Mesenchymal stem cell (in vitro differentiated cells and primary cell): ENCODE data around the gene SYNJ2.

Experiments
- DNase-seq: peaks from one replicate; pipeline ENCODE4 v3.0.0-alpha.2; 2013
- H2AFZ ChIP-seq: one replicate; pipeline ENCODE4 v1.6.1; 2013; ENCODE audit warnings: low read depth, mild to moderate bottlenecking, control low read depth, inconsistent platforms, low read length, moderate library complexity
- H2AK5ac ChIP-seq: 2 replicates; pipeline ENCODE4 v1.6.1; 2013; ENCODE audit warnings: low read length, moderate library complexity, mild to moderate bottlenecking, inconsistent platforms; ENCODE audit not compliant: severe bottlenecking
- H2BK120ac ChIP-seq: one replicate; pipeline ENCODE4 v1.6.1; 2013; ENCODE audit warnings: low read depth, mild to moderate bottlenecking, inconsistent platforms, low read length, moderate library complexity
- H2BK12ac ChIP-seq, 2 experiments: one replicate each; pipeline ENCODE4 v1.6.1; 2013; ENCODE audit warnings: inconsistent platforms in 2 of 2, low read length in 2 of 2, mild to moderate bottlenecking in 2 of 2, moderate library complexity in 2 of 2, control low read depth in 1 of 2
- H2BK15ac ChIP-seq: one replicate; pipeline ENCODE4 v1.6.1; 2013; ENCODE audit warnings: mild to moderate bottlenecking, low read depth, inconsistent platforms; ENCODE audit not compliant: poor library complexity, severe bottlenecking
- H2BK5ac ChIP-seq: 2 replicates; pipeline ENCODE4 v1.6.1; 2013; ENCODE audit warnings: low read depth, mild to moderate bottlenecking, low read length, control low read depth, inconsistent platforms; ENCODE audit not compliant: poor library complexity, severe bottlenecking
- H3K14ac ChIP-seq, 2 experiments: one replicate each; pipeline ENCODE4 v1.6.1; 2013; ENCODE audit warnings: inconsistent platforms in 2 of 2, low read length in 2 of 2, control low read depth in 1 of 2, mild to moderate bottlenecking in 1 of 2, moderate library complexity in 1 of 2
- H3K18ac ChIP-seq, 2 experiments: one replicate each; pipeline ENCODE4 v1.6.1; 2013; ENCODE audit warnings: inconsistent platforms in 2 of 2, low read length in 2 of 2, control low read depth in 1 of 2, low read depth in 1 of 2, mild to moderate bottlenecking in 1 of 2
- H3K23ac ChIP-seq, 2 experiments: one replicate each; pipeline ENCODE4 v1.6.1; 2013; ENCODE audit warnings: inconsistent platforms in 2 of 2, low read length in 2 of 2, mild to moderate bottlenecking in 2 of 2, moderate library complexity in 2 of 2, control low read depth in 1 of 2
- H3K27ac ChIP-seq: 2 replicates; pipeline ENCODE4 v1.5.1; 2013; ENCODE audit warnings: mild to moderate bottlenecking, moderate library complexity, low read length, control low read depth, inconsistent platforms; ENCODE audit not compliant: poor library complexity, severe bottlenecking
- H3K27me3 ChIP-seq, 2 experiments: 2 replicates each; pipeline versions ENCODE4 v1.6.1 to v1.7.0; 2013; ENCODE audit warnings: low read length in 2 of 2, mild to moderate bottlenecking in 2 of 2, moderate library complexity in 2 of 2, control low read depth in 1 of 2, inconsistent platforms in 1 of 2; ENCODE audit not compliant: control insufficient read depth in 1 of 2, insufficient read depth in 1 of 2
- H3K36me3 ChIP-seq, 2 experiments: 2 replicates each; pipeline versions ENCODE4 v1.6.1 to v1.7.0; 2013; ENCODE audit warnings: low read length in 2 of 2, control low read depth in 1 of 2, inconsistent platforms in 1 of 2, low read depth in 1 of 2, mild to moderate bottlenecking in 1 of 2; ENCODE audit not compliant: insufficient read depth in 2 of 2, control insufficient read depth in 1 of 2
- H3K4ac ChIP-seq, 2 experiments: one replicate each; pipeline ENCODE4 v1.6.1; 2013; ENCODE audit warnings: inconsistent platforms in 2 of 2, low read length in 2 of 2, mild to moderate bottlenecking in 2 of 2, moderate library complexity in 2 of 2, control low read depth in 1 of 2, low read depth in 1 of 2
- H3K4me1 ChIP-seq: 2 replicates; pipeline ENCODE4 v1.6.1; 2013; ENCODE audit warnings: low read depth, low read length, control low read depth; ENCODE audit not compliant: control insufficient read depth, insufficient read depth
- H3K4me2 ChIP-seq: 2 replicates; pipeline ENCODE4 v1.6.1; 2013; ENCODE audit warnings: low read length, mild to moderate bottlenecking, inconsistent platforms; ENCODE audit not compliant: poor library complexity, severe bottlenecking
- H3K4me3 ChIP-seq, 2 experiments: 2 replicates each; pipeline versions ENCODE4 v1.5.1 to v1.7.0; 2013; ENCODE audit warnings: low read length in 2 of 2, mild to moderate bottlenecking in 2 of 2, control low read depth in 1 of 2, low read depth in 1 of 2; ENCODE audit not compliant: insufficient read depth in 1 of 2
- H3K79me1 ChIP-seq: replicated peaks from 2 replicates; pipeline ENCODE4 v1.6.1; 2013; ENCODE audit warnings: mild to moderate bottlenecking, control low read depth, low read length, inconsistent platforms; ENCODE audit not compliant: poor library complexity, severe bottlenecking
- H3K9ac ChIP-seq: 2 replicates; pipeline ENCODE4 v1.7.0; 2013; ENCODE audit warnings: mild to moderate bottlenecking, low read length, moderate library complexity
- H3K9me3 ChIP-seq: 2 replicates; pipeline ENCODE4 v1.7.0; 2013; ENCODE audit warnings: mild to moderate bottlenecking, low read length; ENCODE audit not compliant: control insufficient read depth
- H4K8ac ChIP-seq: one replicate; pipeline ENCODE4 v1.6.1; 2013; ENCODE audit warnings: inconsistent platforms, mild to moderate bottlenecking, low read length, moderate library complexity
- H4K91ac ChIP-seq: one replicate; pipeline ENCODE4 v1.6.1; 2013; ENCODE audit warnings: mild to moderate bottlenecking, low read length, inconsistent platforms
- WGBS: methylation state at CpG from one replicate; pipeline ENCODE4 v1.1.7; 2013; ENCODE audit warnings: mixed read lengths; 5-methylcytosine and 5-hydroxymethylcytosine counted together

The SYNJ2 gene

GRCh38 chr6:158053377-158054313 is 72.0 kb downstream of the SYNJ2 start:
- no peak for DNase-seq
- Histone ChIP-seq H2AFZ (no peak overlapping the region), H4K91ac (peak overlapping the region; percentile 7), H2BK5ac (no peak overlapping the region), H2BK120ac (no peak overlapping the region), H3K4me2 (no peak overlapping the region), H3K79me1 (peaks cover 38% of the 10 kb centered on the region), H3K14ac (no peak overlapping the region), H3K4me3 (no peak overlapping the region), H3K27me3 (no peaks in the 10 kb centered on the region), H2BK15ac (no peak overlapping the region), H4K8ac (no peak overlapping the region), H3K18ac (no peak overlapping the region), H3K4ac (no peak overlapping the region), H3K27ac (no peak overlapping the region), H3K9ac (no peak overlapping the region), H2BK12ac (no peak overlapping the region), H3K9me3 (no peaks in the 10 kb centered on the region), H3K36me3 (peaks cover 55 to 58% of the 10 kb centered on the region in 2 experiments), H3K23ac (no peak overlapping the region), H2AK5ac (no peak overlapping the region), H3K4me1 (peaks cover 18% of the 10 kb centered on the region)
- 47% methylated on average over 2 of the region's 2 CpGs for WGBS

GRCh38 chr6:158056355-158056754 is 74.7 kb downstream of the SYNJ2 start:
- no peak overlapping the region for H2BK120ac ChIP-seq
- H3K79me1 ChIP-seq: peaks cover 30% of the 10 kb centered on the region
- no peak overlapping the region for H3K14ac ChIP-seq
- H2BK15ac ChIP-seq: no peak overlapping the region
- no peak overlapping the region for H2BK5ac ChIP-seq
- no peak overlapping the region for H3K4ac ChIP-seq
- H2AK5ac ChIP-seq: no peak overlapping the region
- H3K4me2 ChIP-seq: no peak overlapping the region
- peak overlapping the region in 1 of 2 experiments; percentile 60 for H3K23ac ChIP-seq
- DNase-seq: no peak
- H3K27me3 ChIP-seq: no peaks in the 10 kb centered on the region
- peak overlapping the region in 1 of 2 experiments; percentile 54 for H3K4me3 ChIP-seq
- peak overlapping the region in 1 of 2 experiments; percentile 58 for H3K18ac ChIP-seq
- H3K4me1 ChIP-seq: peaks cover 32% of the 10 kb centered on the region
- no peaks in the 10 kb centered on the region for H3K9me3 ChIP-seq
- peak overlapping the region; percentile 20 for H4K8ac ChIP-seq
- peak overlapping the region; percentile 89 for H3K9ac ChIP-seq
- no peak overlapping the region for H3K27ac ChIP-seq
- H2BK12ac ChIP-seq: no peak overlapping the region
- H4K91ac ChIP-seq: no peak overlapping the region
- H3K36me3 ChIP-seq: peaks cover 52 to 54% of the 10 kb centered on the region in 2 experiments
- H2AFZ ChIP-seq: no peak overlapping the region
- 97% methylated on average over 9 of the region's 9 CpGs for WGBS

- H2AFZ ChIP-seq: no peak overlapping the region
- no peak for DNase-seq
- H3K23ac ChIP-seq: no peak overlapping the region
- H3K18ac ChIP-seq: peak overlapping the region in 1 of 2 experiments; percentile 26
- H3K79me1 ChIP-seq: peaks cover 30% of the 10 kb centered on the region
- H3K27me3 ChIP-seq: no peaks in the 10 kb centered on the region
- no peaks in the 10 kb centered on the region for H3K9me3 ChIP-seq
- H3K4me3 ChIP-seq: peak overlapping the region in 1 of 2 experiments; percentile 54
- H3K9ac ChIP-seq: peak overlapping the region; percentile 89
- no peak overlapping the region for H2BK15ac ChIP-seq
- H3K27ac ChIP-seq: peak overlapping the region; percentile 27
- H2BK5ac ChIP-seq: no peak overlapping the region
- H2AK5ac ChIP-seq: peak overlapping the region; percentile 51
- WGBS: 96% methylated on average over 9 of the region's 9 CpGs
- no peak overlapping the region for H3K14ac ChIP-seq
- H4K8ac ChIP-seq: no peak overlapping the region
- no peak overlapping the region for H3K4me2 ChIP-seq
- peaks cover 57 to 58% of the 10 kb centered on the region in 2 experiments for H3K36me3 ChIP-seq
- H3K4me1 ChIP-seq: peaks cover 37% of the 10 kb centered on the region
- no peak overlapping the region for H2BK12ac ChIP-seq
- H2BK120ac ChIP-seq: no peak overlapping the region
- H4K91ac ChIP-seq: no peak overlapping the region
- H3K4ac ChIP-seq: no peak overlapping the region
These were observed 75.1 kb downstream of the SYNJ2 start for GRCh38 chr6:158056804-158057203.

- peak; percentile 92 for DNase-seq
- Histone ChIP-seq H2BK12ac (peak overlapping the region in 1 of 2 experiments; percentile 27), H2AFZ (no peak overlapping the region), H3K27ac (peak overlapping the region; percentile 71), H4K91ac (peak overlapping the region; percentile 67), H4K8ac (peak overlapping the region; percentile 86), H3K4ac (no peak overlapping the region), H3K4me1 (peaks cover 42% of the 10 kb centered on the region), H3K4me2 (no peak overlapping the region), H2BK120ac (no peak overlapping the region), H3K18ac (peak overlapping the region; percentile 7 to 26), H3K4me3 (peak overlapping the region in 1 of 2 experiments; percentile 54), H3K36me3 (peaks cover 62 to 63% of the 10 kb centered on the region in 2 experiments), H2AK5ac (no peak overlapping the region), H2BK5ac (no peak overlapping the region), H3K27me3 (no peaks in the 10 kb centered on the region), H3K9me3 (no peaks in the 10 kb centered on the region), H3K23ac (no peak overlapping the region), H3K14ac (no peak overlapping the region), H3K9ac (peak overlapping the region; percentile 89), H3K79me1 (peaks cover 30% of the 10 kb centered on the region), H2BK15ac (no peak overlapping the region)
- 59% methylated on average over 17 of the region's 21 CpGs for whole genome bisulfite sequencing
These were observed 75.7 kb downstream of the SYNJ2 start for GRCh38 chr6:158057213-158057987.
